NK-92 treated with Interleukin-12 subunit alpha and Interleukin-12 subunit beta, amount 100 ng/mL, for 24 hours (cell line): ENCODE results near the gene CHST9.
"Not testable (repeated sequence)": the region's sequence is repeated elsewhere in the genome, so short reads cannot be mapped to it uniquely, and the experiment has no call there.

Source experiments
- DNase-seq: peaks from one replicate; lab custom pipeline; 2025; lab: John Stamatoyannopoulos, UW

CHST9 gene

GRCh38 chr18:26928670-26929313, 256.3 kb downstream of the CHST9 start:
- no peak for DNase-seq

GRCh38 chr18:26927822-26928221, 257.3 kb downstream of the CHST9 start:
- not testable (repeated sequence) for DNase-seq

GRCh38 chr18:26926066-26926675, 258.9 kb downstream of the CHST9 start:
- no peak for DNase-seq

- DNase-seq: no peak
Observed at GRCh38 chr18:26925313-26925712, 259.8 kb downstream of the CHST9 start.

GRCh38 chr18:26922313-26922712, 262.8 kb downstream of the CHST9 start:
- DNase-seq: no peak

GRCh38 chr18:26920644-26921043, 264.5 kb downstream of the CHST9 start:
- DNase-seq: no peak

- no peak for DNase-seq
Observed at GRCh38 chr18:26919627-26920026, 265.5 kb downstream of the CHST9 start.

- no peak for DNase-seq
Observed at GRCh38 chr18:26919201-26919600, 265.9 kb downstream of the CHST9 start.

GRCh38 chr18:26911840-26912239, 273.3 kb downstream of the CHST9 start:
- DNase-seq: no peak

- DNase-seq: no peak
Observed at GRCh38 chr18:26909599-26910290, 275.4 kb downstream of the CHST9 start.

GRCh38 chr18:26908906-26909305, 276.2 kb downstream of the CHST9 start:
- DNase-seq: no peak

- DNase-seq: no peak
Observed at GRCh38 chr18:26902291-26902690, 282.8 kb downstream of the CHST9 start.

GRCh38 chr18:26901020-26901419, 284.1 kb downstream of the CHST9 start:
- DNase-seq: no peak

GRCh38 chr18:26894426-26894825, 290.7 kb downstream of the CHST9 start:
- DNase-seq: no peak

- DNase-seq: no peak
Observed at GRCh38 chr18:26893996-26894395, 291.1 kb downstream of the CHST9 start.

- DNase-seq: no peak
Observed at GRCh38 chr18:26888259-26888658, 296.8 kb downstream of the CHST9 start.

GRCh38 chr18:26875040-26875654, 310.0 kb downstream of the CHST9 start:
- DNase-seq: no peak

- DNase-seq: no peak
Observed at GRCh38 chr18:26874283-26874682, 310.8 kb downstream of the CHST9 start.

GRCh38 chr18:26869640-26870039, 315.5 kb downstream of the CHST9 start:
- no peak for DNase-seq

- no peak for DNase-seq
Observed at GRCh38 chr18:26868968-26869586, 316.0 kb downstream of the CHST9 start.

- DNase-seq: no peak
Observed at GRCh38 chr18:26867471-26867870, 317.6 kb downstream of the CHST9 start.

GRCh38 chr18:26865557-26865956, 319.6 kb downstream of the CHST9 start, which contains the start of gene AQP4:
TSS of gene AQP4 (minus strand) at chr18:26865707. CDS start at chr18:26865689, 18 bp downstream.
- no peak for DNase-seq
